ENCODE data around the gene REXO1. TPM values are rescaled to one million over a fixed set of nuclear protein-coding genes. Genes with fewer than 3 reads are reported as not detected.

The REXO1 gene
- total and polyA plus RNA-seq, 2 of the 8 experiments (the other 6 are each of a cell fraction or from before 2014, with no cell fraction given), result 42.4 to 44.3 TPM

DNA sequence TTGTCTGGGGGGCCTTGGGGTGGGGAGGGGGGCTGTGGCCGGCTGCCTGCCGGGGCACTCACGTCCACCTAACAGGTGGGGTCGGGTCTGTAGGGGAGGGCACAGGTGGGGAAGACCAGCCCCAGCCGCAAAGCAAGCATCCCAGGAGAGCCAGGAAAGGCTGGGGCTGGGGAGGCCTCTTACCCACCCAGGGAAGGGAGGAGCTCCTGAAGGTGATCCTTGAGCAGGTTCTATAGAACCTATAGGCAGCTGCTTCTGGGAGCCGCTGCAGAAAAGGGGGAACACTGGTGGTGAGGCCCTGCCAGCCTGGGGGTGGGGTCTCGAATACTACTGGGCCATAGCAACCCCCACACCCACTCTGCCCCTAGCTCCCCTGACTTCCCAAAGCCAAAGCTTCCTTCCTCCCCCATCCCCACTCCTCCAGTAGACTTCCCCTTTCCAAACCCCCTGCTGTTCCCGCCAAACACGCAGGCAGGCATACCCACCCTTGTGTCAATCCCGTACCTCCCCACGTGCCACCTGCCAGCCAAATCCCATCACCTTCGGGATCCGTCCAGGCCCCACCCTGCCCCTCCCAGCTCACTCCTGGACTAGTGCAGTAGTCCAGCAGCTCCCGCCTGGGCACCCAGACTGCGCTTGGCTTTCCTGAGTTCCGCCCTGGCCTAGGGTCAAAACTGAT, 9.5 kb upstream of the REXO1 start (continued):
- TF ChIP-seq, protein P1, sequence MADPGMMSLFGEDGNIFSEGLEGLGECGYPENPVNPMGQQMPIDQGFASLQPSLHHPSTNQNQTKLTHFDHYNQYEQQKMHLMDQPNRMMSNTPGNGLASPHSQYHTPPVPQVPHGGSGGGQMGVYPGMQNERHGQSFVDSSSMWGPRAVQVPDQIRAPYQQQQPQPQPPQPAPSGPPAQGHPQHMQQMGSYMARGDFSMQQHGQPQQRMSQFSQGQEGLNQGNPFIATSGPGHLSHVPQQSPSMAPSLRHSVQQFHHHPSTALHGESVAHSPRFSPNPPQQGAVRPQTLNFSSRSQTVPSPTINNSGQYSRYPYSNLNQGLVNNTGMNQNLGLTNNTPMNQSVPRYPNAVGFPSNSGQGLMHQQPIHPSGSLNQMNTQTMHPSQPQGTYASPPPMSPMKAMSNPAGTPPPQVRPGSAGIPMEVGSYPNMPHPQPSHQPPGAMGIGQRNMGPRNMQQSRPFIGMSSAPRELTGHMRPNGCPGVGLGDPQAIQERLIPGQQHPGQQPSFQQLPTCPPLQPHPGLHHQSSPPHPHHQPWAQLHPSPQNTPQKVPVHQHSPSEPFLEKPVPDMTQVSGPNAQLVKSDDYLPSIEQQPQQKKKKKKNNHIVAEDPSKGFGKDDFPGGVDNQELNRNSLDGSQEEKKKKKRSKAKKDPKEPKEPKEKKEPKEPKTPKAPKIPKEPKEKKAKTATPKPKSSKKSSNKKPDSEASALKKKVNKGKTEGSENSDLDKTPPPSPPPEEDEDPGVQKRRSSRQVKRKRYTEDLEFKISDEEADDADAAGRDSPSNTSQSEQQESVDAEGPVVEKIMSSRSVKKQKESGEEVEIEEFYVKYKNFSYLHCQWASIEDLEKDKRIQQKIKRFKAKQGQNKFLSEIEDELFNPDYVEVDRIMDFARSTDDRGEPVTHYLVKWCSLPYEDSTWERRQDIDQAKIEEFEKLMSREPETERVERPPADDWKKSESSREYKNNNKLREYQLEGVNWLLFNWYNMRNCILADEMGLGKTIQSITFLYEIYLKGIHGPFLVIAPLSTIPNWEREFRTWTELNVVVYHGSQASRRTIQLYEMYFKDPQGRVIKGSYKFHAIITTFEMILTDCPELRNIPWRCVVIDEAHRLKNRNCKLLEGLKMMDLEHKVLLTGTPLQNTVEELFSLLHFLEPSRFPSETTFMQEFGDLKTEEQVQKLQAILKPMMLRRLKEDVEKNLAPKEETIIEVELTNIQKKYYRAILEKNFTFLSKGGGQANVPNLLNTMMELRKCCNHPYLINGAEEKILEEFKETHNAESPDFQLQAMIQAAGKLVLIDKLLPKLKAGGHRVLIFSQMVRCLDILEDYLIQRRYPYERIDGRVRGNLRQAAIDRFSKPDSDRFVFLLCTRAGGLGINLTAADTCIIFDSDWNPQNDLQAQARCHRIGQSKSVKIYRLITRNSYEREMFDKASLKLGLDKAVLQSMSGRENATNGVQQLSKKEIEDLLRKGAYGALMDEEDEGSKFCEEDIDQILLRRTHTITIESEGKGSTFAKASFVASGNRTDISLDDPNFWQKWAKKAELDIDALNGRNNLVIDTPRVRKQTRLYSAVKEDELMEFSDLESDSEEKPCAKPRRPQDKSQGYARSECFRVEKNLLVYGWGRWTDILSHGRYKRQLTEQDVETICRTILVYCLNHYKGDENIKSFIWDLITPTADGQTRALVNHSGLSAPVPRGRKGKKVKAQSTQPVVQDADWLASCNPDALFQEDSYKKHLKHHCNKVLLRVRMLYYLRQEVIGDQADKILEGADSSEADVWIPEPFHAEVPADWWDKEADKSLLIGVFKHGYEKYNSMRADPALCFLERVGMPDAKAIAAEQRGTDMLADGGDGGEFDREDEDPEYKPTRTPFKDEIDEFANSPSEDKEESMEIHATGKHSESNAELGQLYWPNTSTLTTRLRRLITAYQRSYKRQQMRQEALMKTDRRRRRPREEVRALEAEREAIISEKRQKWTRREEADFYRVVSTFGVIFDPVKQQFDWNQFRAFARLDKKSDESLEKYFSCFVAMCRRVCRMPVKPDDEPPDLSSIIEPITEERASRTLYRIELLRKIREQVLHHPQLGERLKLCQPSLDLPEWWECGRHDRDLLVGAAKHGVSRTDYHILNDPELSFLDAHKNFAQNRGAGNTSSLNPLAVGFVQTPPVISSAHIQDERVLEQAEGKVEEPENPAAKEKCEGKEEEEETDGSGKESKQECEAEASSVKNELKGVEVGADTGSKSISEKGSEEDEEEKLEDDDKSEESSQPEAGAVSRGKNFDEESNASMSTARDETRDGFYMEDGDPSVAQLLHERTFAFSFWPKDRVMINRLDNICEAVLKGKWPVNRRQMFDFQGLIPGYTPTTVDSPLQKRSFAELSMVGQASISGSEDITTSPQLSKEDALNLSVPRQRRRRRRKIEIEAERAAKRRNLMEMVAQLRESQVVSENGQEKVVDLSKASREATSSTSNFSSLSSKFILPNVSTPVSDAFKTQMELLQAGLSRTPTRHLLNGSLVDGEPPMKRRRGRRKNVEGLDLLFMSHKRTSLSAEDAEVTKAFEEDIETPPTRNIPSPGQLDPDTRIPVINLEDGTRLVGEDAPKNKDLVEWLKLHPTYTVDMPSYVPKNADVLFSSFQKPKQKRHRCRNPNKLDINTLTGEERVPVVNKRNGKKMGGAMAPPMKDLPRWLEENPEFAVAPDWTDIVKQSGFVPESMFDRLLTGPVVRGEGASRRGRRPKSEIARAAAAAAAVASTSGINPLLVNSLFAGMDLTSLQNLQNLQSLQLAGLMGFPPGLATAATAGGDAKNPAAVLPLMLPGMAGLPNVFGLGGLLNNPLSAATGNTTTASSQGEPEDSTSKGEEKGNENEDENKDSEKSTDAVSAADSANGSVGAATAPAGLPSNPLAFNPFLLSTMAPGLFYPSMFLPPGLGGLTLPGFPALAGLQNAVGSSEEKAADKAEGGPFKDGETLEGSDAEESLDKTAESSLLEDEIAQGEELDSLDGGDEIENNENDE (IDR thresholded peaks at IDR 0.05; ENCODE audit: insufficient replicate concordance, low read length), result no peak
- no peak for TF ChIP-seq TBP (IDR thresholded peaks at IDR 0.05; ENCODE audit: low read depth, low read length)
- no peak for TF ChIP-seq RBBP5 (IDR thresholded peaks at IDR 0.05; ENCODE audit: borderline replicate concordance, low read depth, low read length)
- TF ChIP-seq CHD1 (IDR thresholded peaks at IDR 0.05; ENCODE audit: low read depth, low read length), result no peak
- no peak for TF ChIP-seq SAP30 (IDR thresholded peaks at IDR 0.05; ENCODE audit: insufficient read depth, insufficient replicate concordance, low read length)
- TF ChIP-seq EP300 (IDR thresholded peaks at IDR 0.05; ENCODE audit: borderline replicate concordance in 1 of 2, low read depth in 2 of 2, low read length in 2 of 2), result no peak
- no peak for TF ChIP-seq JUND (IDR thresholded peaks at IDR 0.05; ENCODE audit: low read length)

All from H1 (cell line).